Epithelial cell of esophagus (primary cell): ENCODE measurements around the gene ING5.
"Not testable (repeated sequence)": the region's sequence is repeated elsewhere in the genome, so short reads cannot be mapped to it uniquely, and the experiment has no call there.

Experiments used
- DNase-seq: peaks from one replicate; pipeline ENCODE4 v3.0.0; 2010; ENCODE audit warnings: low read depth
- H3K4me3 ChIP-seq: 2 replicates; pipeline ENCODE4 v1.5.1; 2011; ENCODE audit warnings: mild to moderate bottlenecking, low read length, control low read depth
- CTCF ChIP-seq: IDR thresholded peaks from 2 replicates; pipeline ENCODE4 v1.5.1; 2011; ENCODE audit warnings: low read depth, mild to moderate bottlenecking, low read length, control low read depth, inconsistent platforms; ENCODE audit not compliant: insufficient read depth; ENCODE audit errors: missing control alignments

The ING5 gene

GRCh38 chr2:241738040-241738686 lies 36.3 kb downstream of the ING5 start:
- TF ChIP-seq CTCF: no peak
- no peak for DNase-seq

GRCh38 chr2:241739177-241739576 lies 37.3 kb downstream of the ING5 start:
- no peak for TF ChIP-seq CTCF
- H3K4me3 ChIP-seq: no peak overlapping the region
- DNase-seq: no peak

More at GRCh38 chr2:241738040-241738686, 36.3 kb downstream of the ING5 start:
- no peak overlapping the region for H3K4me3 ChIP-seq

- no peak for TF ChIP-seq CTCF
- DNase-seq: peak; percentile 25
- H3K4me3 ChIP-seq: no peak overlapping the region
These were observed 37.8 kb downstream of the ING5 start for GRCh38 chr2:241739651-241740050.

GRCh38 chr2:241741016-241741415 lies 39.2 kb downstream of the ING5 start:
- peak; percentile 67 for DNase-seq
- H3K4me3 ChIP-seq: no peak overlapping the region
- no peak for TF ChIP-seq CTCF

GRCh38 chr2:241742320-241742939 lies 40.6 kb downstream of the ING5 start:
- TF ChIP-seq CTCF: no peak
- H3K4me3 ChIP-seq: no peak overlapping the region
- DNase-seq: no peak

- not testable (repeated sequence) for DNase-seq, H3K4me3 ChIP-seq
These were observed 41.2 kb downstream of the ING5 start for GRCh38 chr2:241743008-241743407.

GRCh38 chr2:241743620-241744019 lies 41.8 kb downstream of the ING5 start:
- no peak for DNase-seq
- no peak for TF ChIP-seq CTCF
- no peak overlapping the region for H3K4me3 ChIP-seq
